Loucy (cell line): Measurements from ENCODE around the gene ATOH8.

Source experiments
- EZH2phosphoT487 ChIP-seq: fragments of 200-600 bp; IDR thresholded peaks from 2 replicates; pipeline ENCODE4 v1.6.1; 2018; ENCODE audit warnings: antibody characterized with exemption, mild to moderate bottlenecking, moderate library complexity, borderline replicate concordance
- TF ChIP-seq, protein P1 (sequence below): fragments of 200-600 bp; sonication (generic); conservative IDR thresholded peaks from 2 replicates; pipeline ENCODE4 v1.5.1; 2014; ENCODE audit warnings: mild to moderate bottlenecking, antibody characterized with exemption, low read length

- TF ChIP-seq, protein P1, sequence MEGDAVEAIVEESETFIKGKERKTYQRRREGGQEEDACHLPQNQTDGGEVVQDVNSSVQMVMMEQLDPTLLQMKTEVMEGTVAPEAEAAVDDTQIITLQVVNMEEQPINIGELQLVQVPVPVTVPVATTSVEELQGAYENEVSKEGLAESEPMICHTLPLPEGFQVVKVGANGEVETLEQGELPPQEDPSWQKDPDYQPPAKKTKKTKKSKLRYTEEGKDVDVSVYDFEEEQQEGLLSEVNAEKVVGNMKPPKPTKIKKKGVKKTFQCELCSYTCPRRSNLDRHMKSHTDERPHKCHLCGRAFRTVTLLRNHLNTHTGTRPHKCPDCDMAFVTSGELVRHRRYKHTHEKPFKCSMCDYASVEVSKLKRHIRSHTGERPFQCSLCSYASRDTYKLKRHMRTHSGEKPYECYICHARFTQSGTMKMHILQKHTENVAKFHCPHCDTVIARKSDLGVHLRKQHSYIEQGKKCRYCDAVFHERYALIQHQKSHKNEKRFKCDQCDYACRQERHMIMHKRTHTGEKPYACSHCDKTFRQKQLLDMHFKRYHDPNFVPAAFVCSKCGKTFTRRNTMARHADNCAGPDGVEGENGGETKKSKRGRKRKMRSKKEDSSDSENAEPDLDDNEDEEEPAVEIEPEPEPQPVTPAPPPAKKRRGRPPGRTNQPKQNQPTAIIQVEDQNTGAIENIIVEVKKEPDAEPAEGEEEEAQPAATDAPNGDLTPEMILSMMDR: no peak
- no peak for TF ChIP-seq EZH2phosphoT487
Observed at GRCh38 chr2:85770786-85771409, 17.1 kb downstream of the ATOH8 start.
